ENCODE data around the gene ATRAID. TPM values are rescaled to one million over a fixed set of nuclear protein-coding genes. Genes with fewer than 3 reads are reported as not detected.

The ATRAID gene
- polyA plus RNA-seq, 3 donors, result 120 to 298 (median 287) TPM

DNA sequence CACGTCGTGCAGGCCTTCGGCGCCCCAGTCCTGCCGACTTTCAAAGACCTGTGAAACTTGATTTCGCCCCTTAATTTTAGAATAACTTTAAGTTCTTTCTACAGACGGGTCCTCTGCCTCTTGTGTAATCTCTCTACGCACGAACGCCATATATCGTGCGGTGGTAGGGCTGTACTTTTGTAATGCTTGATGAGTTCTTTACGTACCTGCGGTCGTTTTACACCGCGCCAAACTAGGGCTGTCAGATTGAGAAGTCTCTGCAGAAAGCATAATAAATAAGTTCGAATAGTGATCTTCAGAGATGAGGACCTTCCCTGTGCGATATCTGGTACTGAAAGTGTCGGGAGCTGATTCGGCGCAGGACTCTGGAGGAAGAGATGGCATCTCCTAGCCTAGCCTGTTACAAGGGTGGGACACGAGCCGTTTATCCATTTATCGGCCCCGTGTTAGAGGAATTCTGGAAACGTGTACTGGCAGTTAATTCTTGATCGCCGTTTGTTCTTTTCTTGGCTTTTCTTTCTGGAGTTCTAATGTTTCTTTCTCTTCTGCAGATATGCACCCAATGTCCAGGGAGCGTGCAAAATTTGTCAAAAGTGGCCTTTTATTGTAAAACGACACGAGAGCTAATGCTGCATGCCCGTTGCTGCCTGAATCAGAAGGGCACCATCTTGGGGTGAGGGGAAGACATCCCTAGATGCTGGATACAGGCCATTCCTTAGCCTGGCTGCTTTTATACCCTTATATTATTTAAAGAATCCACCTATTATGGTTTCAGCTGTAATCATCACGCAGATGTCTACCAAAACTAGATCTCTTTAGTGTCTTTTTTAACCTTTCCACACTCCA lies 1.0 kb downstream of the ATRAID start:
- Mint-ChIP-seq H3K36me3 (peaks cover 24 to 27% of the 10 kb centered on the region in 2 donors), H3K4me3 (peak overlapping the region; percentile 92 to 98), H3K9me3 (peaks cover 0 to 3% (median 0%) of the 10 kb centered on the region in 7 donors), H3K4me1 (peaks cover 28% of the 10 kb centered on the region), H3K27me3 (ENCODE audit: low read depth in 3 of 3) (peaks cover 0 to 1% (median 0%) of the 10 kb centered on the region in 3 donors), H3K27ac (peak overlapping the region; percentile 98 to 100 (median 100))
- WGBS (ENCODE audit: insufficient coverage), result 7% methylated on average over 19 of the region's 34 CpGs
- H3K79me2 ChIP-seq (ENCODE audit: insufficient read depth, low read length), result peaks cover 9% of the 10 kb centered on the region
- TF ChIP-seq CTCF (IDR thresholded peaks at IDR 0.05), result no peak
- H3K9me3 ChIP-seq (replicated peaks in 1 of 2; ENCODE audit: control insufficient read depth in 1 of 2, insufficient read depth in 1 of 2, low read length in 2 of 2), result no peaks in the 10 kb centered on the region
- no peaks in the 10 kb centered on the region for H3K27me3 ChIP-seq (ENCODE audit: control insufficient read depth in 2 of 2, insufficient read depth in 2 of 2, low read length in 2 of 2)
- H2AFZ ChIP-seq (ENCODE audit: insufficient read depth, low read depth, low read length, poor library complexity, severe bottlenecking), result peak overlapping the region; percentile 91
- peaks cover 7 to 37% of the 10 kb centered on the region in 2 donors for H3K36me3 ChIP-seq (replicated peaks in 1 of 2; ENCODE audit: control insufficient read depth in 1 of 2, insufficient read depth in 2 of 2, low read length in 2 of 2)
- peak overlapping the region; percentile 94 to 99 for H3K27ac ChIP-seq (ENCODE audit: low read depth in 1 of 2, low read length in 2 of 2)
- H3K4me2 ChIP-seq (replicated peaks; ENCODE audit: extremely low read depth, low read length, poor library complexity, severe bottlenecking), result peak overlapping the region; percentile 80
- intact Hi-C loops (cut with micrococcal nuclease), result loop anchor here (1.0 to 5.0 kb wide), 6 partner anchors 79 to 279 kb away; partner anchors contain the start of genes GTF3C2 (in 1 of the 2), KHK (in 1 of the 2), NRBP1 (in 1 of the 2) and PREB (in 1 of the 2)
- peak overlapping the region; percentile 66 to 86 (median 78) for H3K4me3 ChIP-seq (replicated peaks in 1 of 3; ENCODE audit: low read depth in 2 of 3, low read length in 3 of 3)
- DNase-seq, result peak; percentile 47 to 72 (median 49)
- H4K20me1 ChIP-seq (ENCODE audit: insufficient read depth, low read length), result no peaks in the 10 kb centered on the region
- H3K9ac ChIP-seq (ENCODE audit: insufficient read depth, low read length, poor library complexity, severe bottlenecking), result peak overlapping the region; percentile 98
- peaks cover 21 to 31% of the 10 kb centered on the region in 2 donors for H3K4me1 ChIP-seq (ENCODE audit: control insufficient read depth in 1 of 2, insufficient read depth in 2 of 2, low read length in 2 of 2)

DNA sequence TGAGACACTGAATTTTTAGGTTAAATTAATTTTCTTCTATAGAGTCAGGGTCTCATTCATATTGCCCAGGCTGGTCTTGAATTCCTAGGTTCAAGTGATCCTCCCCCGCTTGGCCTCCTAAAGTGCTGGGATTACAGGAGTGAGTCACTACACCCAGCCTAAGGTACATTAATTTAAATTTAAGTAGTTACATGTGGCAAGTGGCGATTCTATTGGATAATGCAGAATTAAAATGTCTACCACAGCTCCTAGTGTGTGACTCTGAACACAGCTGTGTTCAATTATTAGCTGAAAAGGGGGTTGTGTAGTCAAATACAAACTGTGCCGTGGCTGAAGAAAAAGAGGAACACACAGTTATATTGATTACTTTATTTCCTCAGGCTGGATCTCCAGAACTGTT lies 3.1 kb downstream of the ATRAID start:
- Mint-ChIP-seq H3K27me3 (ENCODE audit: low read depth in 3 of 3) (peaks cover 0 to 1% (median 1%) of the 10 kb centered on the region in 3 donors), H3K36me3 (peaks cover 14 to 25% of the 10 kb centered on the region in 2 donors), H3K4me1 (peaks cover 33% of the 10 kb centered on the region), H3K4me3 (no peak overlapping the region), H3K27ac (no peak overlapping the region), H3K9me3 (peaks cover 0 to 3% (median 0%) of the 10 kb centered on the region in 7 donors)
- no peak overlapping the region for H2AFZ ChIP-seq (ENCODE audit: insufficient read depth, low read depth, low read length, poor library complexity, severe bottlenecking)
- peaks cover 13% of the 10 kb centered on the region for H3K79me2 ChIP-seq (ENCODE audit: insufficient read depth, low read length)
- H3K4me1 ChIP-seq (ENCODE audit: control insufficient read depth in 1 of 2, insufficient read depth in 2 of 2, low read length in 2 of 2), result peaks cover 26 to 37% of the 10 kb centered on the region in 2 donors
- WGBS (ENCODE audit: insufficient coverage), result no CpG with 5 or more reads among the region's 3 CpGs
- no peak overlapping the region for H3K27ac ChIP-seq (ENCODE audit: low read depth in 1 of 2, low read length in 2 of 2)
- intact Hi-C loops (cut with micrococcal nuclease), result loop anchor here (5.0 kb wide), 5 partner anchors 118 to 277 kb away; partner anchors contain the start of genes GTF3C2 (in 1 of the 2), KHK (in 1 of the 2) and NRBP1 (in 1 of the 2)
- no peaks in the 10 kb centered on the region for H4K20me1 ChIP-seq (ENCODE audit: insufficient read depth, low read length)
- no peak for DNase-seq
- H3K9me3 ChIP-seq (replicated peaks in 1 of 2; ENCODE audit: control insufficient read depth in 1 of 2, insufficient read depth in 1 of 2, low read length in 2 of 2), result no peaks in the 10 kb centered on the region
- no peak overlapping the region for H3K4me2 ChIP-seq (replicated peaks; ENCODE audit: extremely low read depth, low read length, poor library complexity, severe bottlenecking)
- no peaks in the 10 kb centered on the region for H3K27me3 ChIP-seq (ENCODE audit: control insufficient read depth in 2 of 2, insufficient read depth in 2 of 2, low read length in 2 of 2)
- no peak overlapping the region for H3K4me3 ChIP-seq (replicated peaks in 1 of 3; ENCODE audit: low read depth in 2 of 3, low read length in 3 of 3)
- TF ChIP-seq CTCF (IDR thresholded peaks at IDR 0.05), result no peak
- H3K9ac ChIP-seq (ENCODE audit: insufficient read depth, low read length, poor library complexity, severe bottlenecking), result no peak overlapping the region
- H3K36me3 ChIP-seq (replicated peaks in 1 of 2; ENCODE audit: control insufficient read depth in 1 of 2, insufficient read depth in 2 of 2, low read length in 2 of 2), result peaks cover 0 to 24% of the 10 kb centered on the region in 2 donors
